Measurements from ENCODE around the gene NGF. TPM values are rescaled to one million over a fixed set of nuclear protein-coding genes. Genes with fewer than 3 reads are reported as not detected.

NGF gene
- total RNA-seq: 0.09 and 0.35 TPM in 2 replicates

GRCh38 chr1:115337633-115338456, at the start of gene NGF:
NGF (minus strand) TSS chr1:115338249; CDS start chr1:115286795, 51,454 bp downstream.

Other genes starting within 250 kb of the NGF start
- gene TSPAN2, start 248.7 kb downstream of the NGF start, total RNA-seq: 0.14 and 0.28 TPM in 2 replicates